SK-N-SH (cell line): Measurements from ENCODE around the gene RASL10A. TPM values are rescaled to one million over a fixed set of nuclear protein-coding genes. Genes with fewer than 3 reads are reported as not detected.

Source experiments
- CTCF ChIA-PET: fragments of 300-600, 350-600 bp; formaldehyde crosslinking; extraction: SDS; loops from one replicate; lab custom pipeline; 2021; lab: Yijun Ruan, JAX
- POLR2A ChIA-PET: fragments of 350-600 bp; sonication (Branson Sonifier 250); formaldehyde crosslinking; extraction: SDS; loops from one replicate; lab custom pipeline; 2020; ENCODE audit warnings: antibody characterized with exemption, inconsistent platforms; lab: Yijun Ruan, JAX
- DNase-seq: peaks from one replicate; pipeline ENCODE4 v3.0.0; 2012
- H2AFZ ChIP-seq: fragments of 200-600 bp; sonication (generic); 2 replicates; pipeline ENCODE4 v1.8.1; 2016; ENCODE audit warnings: antibody characterized with exemption, mild to moderate bottlenecking, low read depth
- H3F3A ChIP-seq: fragments of 200-600 bp; sonication (generic); replicated peaks from 2 replicates; pipeline ENCODE3; 2016; ENCODE audit warnings: antibody characterized with exemption, mild to moderate bottlenecking; ENCODE audit not compliant: insufficient read depth
- H3K27ac ChIP-seq, 2 experiments: fragments of 200-500 bp in 1 of 2; fragments of 200-600 bp in 1 of 2; sonication (Bioruptor generic) in 1 of 2; sonication (generic), shearing (Covaris generic) in 1 of 2; 2 replicates each; pipeline versions ENCODE4 v1.5.1 to v1.6.1; 2014 to 2016; ENCODE audit warnings: low read depth in 2 of 2, inconsistent platforms in 1 of 2, low read length in 1 of 2, mild to moderate bottlenecking in 1 of 2, mixed read lengths in 1 of 2
- H3K27me3 ChIP-seq: fragments of 200-600 bp; sonication (generic), shearing (Covaris generic); 2 replicates; pipeline ENCODE4 v1.6.1; 2016; ENCODE audit warnings: mixed run types; ENCODE audit not compliant: insufficient read depth
- H3K36me3 ChIP-seq, 2 experiments: fragments of 200-500 bp in 1 of 2; fragments of 200-600 bp in 1 of 2; sonication (Bioruptor generic) in 1 of 2; sonication (generic) in 1 of 2; replicated peaks in 1 of 2; 2 replicates each; pipeline versions ENCODE3 to v1.5.1; 2014 to 2016; ENCODE audit warnings: low read length in 1 of 2, mild to moderate bottlenecking in 1 of 2; ENCODE audit not compliant: insufficient read depth in 2 of 2, control insufficient read depth in 1 of 2
- H3K4me1 ChIP-seq, 2 experiments: fragments of 200-500 bp in 1 of 2; fragments of 200-600 bp in 1 of 2; sonication (Bioruptor generic) in 1 of 2; sonication (generic), shearing (Covaris generic) in 1 of 2; 2 replicates each; pipeline versions ENCODE4 v1.5.1 to v1.6.1; 2014 to 2016; ENCODE audit warnings: low read depth in 1 of 2, low read length in 1 of 2, mixed run types in 1 of 2; ENCODE audit not compliant: insufficient read depth in 2 of 2, control insufficient read depth in 1 of 2
- H3K4me2 ChIP-seq: fragments of 200-600 bp; sonication (generic), shearing (Covaris generic); 2 replicates; pipeline ENCODE4 v1.6.1; 2017; ENCODE audit warnings: mixed run types
- H3K4me3 ChIP-seq, 2 experiments: fragments of 200-500 bp in 1 of 2; fragments of 200-600 bp in 1 of 2; sonication (Bioruptor generic) in 1 of 2; sonication (generic), shearing (Covaris generic) in 1 of 2; 2 replicates each; pipeline versions ENCODE4 v1.5.1 to v1.8.1; 2014 to 2016; ENCODE audit warnings: low read depth in 2 of 2, inconsistent platforms in 1 of 2, low read length in 1 of 2, mild to moderate bottlenecking in 1 of 2, mixed read lengths in 1 of 2, moderate library complexity in 1 of 2
- H3K79me2 ChIP-seq: fragments of 200-600 bp; sonication (generic); 2 replicates; pipeline ENCODE4 v1.8.1; 2017; ENCODE audit warnings: mild to moderate bottlenecking; ENCODE audit not compliant: insufficient read depth
- H3K9ac ChIP-seq: fragments of 200-600 bp; sonication (generic); 2 replicates; pipeline ENCODE4 v1.6.1; 2017; ENCODE audit warnings: mixed run types
- H3K9me2 ChIP-seq: fragments of 200-600 bp; sonication (generic); 2 replicates; pipeline ENCODE4 v1.6.1; 2017; ENCODE audit warnings: mixed run types
- H3K9me3 ChIP-seq: fragments of 200-600 bp; sonication (generic); 2 replicates; pipeline ENCODE4 v1.6.1; 2017; ENCODE audit warnings: mixed run types, mild to moderate bottlenecking, moderate library complexity
- H4K20me1 ChIP-seq: fragments of 200-600 bp; sonication (generic); 2 replicates; pipeline ENCODE4 v1.6.1; 2017; ENCODE audit warnings: mild to moderate bottlenecking, mixed run types; ENCODE audit not compliant: insufficient read depth
- CHD2 ChIP-seq: fragments of 150-350 bp; IDR thresholded peaks from 2 replicates; pipeline ENCODE4 v1.6.1; 2018; ENCODE audit warnings: low read length; ENCODE audit not compliant: partially characterized antibody
- CTCF ChIP-seq: fragments of 200-600 bp; sonication (generic); IDR thresholded peaks from 2 replicates; pipeline ENCODE4 v1.6.1; 2017; ENCODE audit warnings: antibody characterized with exemption, mild to moderate bottlenecking, moderate library complexity
- ELF1 ChIP-seq: IDR thresholded peaks from 2 replicates; pipeline ENCODE4 v1.4.0; 2012
- FOSL2 ChIP-seq: IDR thresholded peaks from 2 replicates; pipeline ENCODE4 v1.4.0; 2012; ENCODE audit warnings: low read depth, mild to moderate bottlenecking, moderate library complexity, borderline replicate concordance
- FOXM1 ChIP-seq: IDR thresholded peaks from 2 replicates; pipeline ENCODE4 v1.4.0; 2012; ENCODE audit warnings: low read depth, mild to moderate bottlenecking
- GABPA ChIP-seq: IDR thresholded peaks from 2 replicates; pipeline ENCODE4 v1.4.0; 2012; ENCODE audit warnings: low read depth, mild to moderate bottlenecking
- JUND ChIP-seq: IDR thresholded peaks from 2 replicates; pipeline ENCODE4 v1.4.0; 2012
- MEF2A ChIP-seq: IDR thresholded peaks from 2 replicates; pipeline ENCODE4 v1.4.0; 2012; ENCODE audit warnings: low read depth, borderline replicate concordance
- MXI1 ChIP-seq: IDR thresholded peaks from 2 replicates; pipeline ENCODE4 v1.6.1; 2012; ENCODE audit warnings: mild to moderate bottlenecking, low read depth, low read length, improper control_type of control experiment
- NRF1 ChIP-seq: IDR thresholded peaks from 2 replicates; pipeline ENCODE4 v1.6.1; 2012; ENCODE audit warnings: low read depth, mild to moderate bottlenecking, low read length
- RCOR1 ChIP-seq: fragments of 150-350 bp; IDR thresholded peaks from 2 replicates; pipeline ENCODE4 v1.6.1; 2017; ENCODE audit warnings: antibody characterized with exemption, low read length
- REST ChIP-seq: IDR thresholded peaks from 2 replicates; pipeline ENCODE4 v1.6.1; 2012; ENCODE audit warnings: mild to moderate bottlenecking, low read depth, low read length, moderate library complexity
- RFX5 ChIP-seq: IDR thresholded peaks from 2 replicates; pipeline ENCODE4 v1.6.1; 2012; ENCODE audit warnings: mild to moderate bottlenecking, improper control_type of control experiment, low read length
- TCF12 ChIP-seq: IDR thresholded peaks from 2 replicates; pipeline ENCODE4 v1.4.0; 2012
- TEAD4 ChIP-seq: IDR thresholded peaks from 2 replicates; pipeline ENCODE4 v1.4.0; 2012; ENCODE audit warnings: mild to moderate bottlenecking, borderline replicate concordance; ENCODE audit not compliant: insufficient read depth
- USF1 ChIP-seq: IDR thresholded peaks from 2 replicates; pipeline ENCODE4 v1.4.0; 2012; ENCODE audit warnings: low read depth, borderline replicate concordance
- USF2 ChIP-seq: fragments of 150-350 bp; IDR thresholded peaks from 2 replicates; pipeline ENCODE4 v1.6.1; 2017; ENCODE audit warnings: antibody characterized with exemption, low read length, low read depth, borderline replicate concordance
- WGBS: methylation state at CpG from one replicate; pipeline ENCODE4 v1.1.6; 2017; ENCODE audit warnings: low lambda C conversion rate; 5-methylcytosine and 5-hydroxymethylcytosine counted together
- polyA plus RNA-seq, 3 experiments: library from polyadenylated mRNA; depleted of rRNA; stranded (reverse); fragments of >200 nt; gene quantifications; 2 replicates each; pipeline ENCODE4 v1.2.3, GENCODE V29; 2012

The RASL10A gene
- polyA plus RNA-seq, 1 of the 3 experiments (the other 2 are of a cell fraction): 0.36 TPM

GRCh38 chr22:29308791-29309262 lies 6.7 kb downstream of the RASL10A start:
- Histone ChIP-seq H3K4me2 (peak overlapping the region; percentile 91), H4K20me1 (peaks cover 13% of the 10 kb centered on the region; the same call in 1 of the 2 replicates)
- TF ChIP-seq MEF2A (no peak), FOXM1 (no peak), NRF1 (no peak), CHD2 (no peak), FOSL2 (no peak), JUND (no peak), CTCF (no peak), USF2 (no peak), MXI1 (no peak), ELF1 (no peak)
- TF ChIP-seq, all 33 proteins: peak for 0
- H3K4me1 ChIP-seq: peaks cover 18 to 35% of the 10 kb centered on the region in 2 experiments; a peak in 3 of 4 replicates
- H3K27ac ChIP-seq: peak overlapping the region in 1 of 2 experiments; percentile 88; a peak in 1 of 4 replicates
- DNase-seq: peak; percentile 39
- H3K36me3 ChIP-seq: peaks cover 6 to 7% of the 10 kb centered on the region in 2 experiments
- H3F3A ChIP-seq: peaks cover 5% of the 10 kb centered on the region
- no peak overlapping the region for H3K9ac ChIP-seq
- H3K4me3 ChIP-seq: peak overlapping the region in 1 of 2 experiments; percentile 26; a peak in 1 of 4 replicates
- no peak overlapping the region for H2AFZ ChIP-seq
- H3K27me3 ChIP-seq: 0 out of 2 replicates have a peak, but pooled peaks cover 1% of the 10 kb centered on the region
- ChIA-PET CTCF (interaction anchor here (1.1 to 1.7 kb wide), 2 partner anchors 12 to 50 kb away, joined by 4 to 8 read pairs; no protein-coding TSS in a partner anchor), POLR2A (no interaction called here)
- WGBS: 81% methylated on average over 12 of the region's 13 CpGs
- peaks cover 30% of the 10 kb centered on the region for H3K79me2 ChIP-seq
- no peaks in the 10 kb centered on the region for H3K9me3 ChIP-seq
- H3K9me2 ChIP-seq: no peaks in the 10 kb centered on the region

- 98% methylated on average over 17 of the region's 50 CpGs for WGBS
- CTCF ChIA-PET: interaction anchor here (1.1 to 1.7 kb wide), 2 partner anchors 12 to 51 kb away, joined by 4 to 8 read pairs; no protein-coding TSS in a partner anchor
- Histone ChIP-seq H3K4me1 (peaks cover 18 to 38% of the 10 kb centered on the region in 2 experiments; a peak in 3 of 4 replicates), H3K4me2 (peak overlapping the region; percentile 91), H3K36me3 (peaks cover 6 to 7% of the 10 kb centered on the region in 2 experiments), H3K9ac (no peak overlapping the region), H3K27me3 (no peaks in the 10 kb centered on the region), H4K20me1 (peaks cover 13% of the 10 kb centered on the region; the same call in 1 of the 2 replicates), H3F3A (peaks cover 5% of the 10 kb centered on the region), H3K27ac (peak overlapping the region in 1 of 2 experiments; percentile 88; a peak in 1 of 4 replicates), H3K4me3 (peak overlapping the region in 1 of 2 experiments; percentile 85; a peak in 3 of 4 replicates), H3K79me2 (peaks cover 30% of the 10 kb centered on the region), H2AFZ (no peak overlapping the region), H3K9me3 (no peaks in the 10 kb centered on the region), H3K9me2 (no peaks in the 10 kb centered on the region)
- POLR2A ChIA-PET: no interaction called here
- peak; percentile 24 for DNase-seq
- no peak for TF ChIP-seq TCF12
- TF ChIP-seq USF1: no peak
- no peak for TF ChIP-seq TEAD4
- no peak for TF ChIP-seq RCOR1
- TF ChIP-seq RFX5: no peak
- TF ChIP-seq REST: no peak
- TF ChIP-seq GABPA: no peak
- no peak for TF ChIP-seq CTCF
- TF ChIP-seq ELF1: no peak
Measured at GRCh38 chr22:29308148-29308790, 7.2 kb downstream of the RASL10A start.
